BLaER1 treated with 17β-estradiol and CSF1 and Interleukin-3, amounts not matched to agents 10 nM and 100 nM (cell line): Measurements from ENCODE around the gene INO80C.

Experiments
- H3K27ac ChIP-seq, 11 experiments: shearing (Covaris generic); formaldehyde crosslinking; 2 replicates each; pipeline ENCODE4 v1.8.1; 2022
- H3K27me3 ChIP-seq, 11 experiments: shearing (Covaris generic); formaldehyde crosslinking; 2 replicates each; pipeline ENCODE4 v1.8.1; 2022
- H3K36me3 ChIP-seq, 11 experiments: shearing (Covaris generic); formaldehyde crosslinking; 2 replicates each; pipeline ENCODE4 v1.8.1; 2022
- H3K4me1 ChIP-seq, 10 experiments: shearing (Covaris generic); formaldehyde crosslinking; 2 replicates each; pipeline ENCODE4 v1.8.1; 2022
- H3K4me2 ChIP-seq, 11 experiments: shearing (Covaris generic); formaldehyde crosslinking; 2 replicates each; pipeline ENCODE4 v1.8.1; 2022
- H3K4me3 ChIP-seq, 10 experiments: shearing (Covaris generic); formaldehyde crosslinking; 2 replicates each; pipeline ENCODE4 v1.8.1; 2022
- H3K9ac ChIP-seq, 11 experiments: shearing (Covaris generic); formaldehyde crosslinking; 2 replicates each; pipeline ENCODE4 v1.8.1; 2022
- H3K9me3 ChIP-seq, 11 experiments: shearing (Covaris generic); formaldehyde crosslinking; replicated peaks in 1 of 11; 2 replicates each; pipeline ENCODE4 v1.8.1; 2022
- H4K20me1 ChIP-seq, 11 experiments: shearing (Covaris generic); formaldehyde crosslinking; 2 replicates each; pipeline ENCODE4 v1.8.1; 2022
- Cebpa-rat ChIP-seq, 11 experiments: shearing (Covaris generic); IDR thresholded peaks; 2 replicates each; pipeline ENCODE4 v1.8.1; 2022

The INO80C gene

GRCh38 chr18:35524226-35524625 lies 26.5 kb upstream of the INO80C start:
- no peak for TF ChIP-seq Cebpa-rat (IDR thresholded peaks at IDR 0.05)
- H3K9ac ChIP-seq = no peak overlapping the region
- H3K4me3 ChIP-seq = no peak overlapping the region
- no peaks in the 10 kb centered on the region for H3K36me3 ChIP-seq
- no peaks in the 10 kb centered on the region for H3K27me3 ChIP-seq
- peaks cover 17 to 36% (median 22%) of the 10 kb centered on the region in 10 experiments for H3K4me1 ChIP-seq
- no peaks in the 10 kb centered on the region for H3K9me3 ChIP-seq
- H3K4me2 ChIP-seq = 0 out of 22 replicates have a peak overlapping the region, but pooled peaks of 1 of the 11 experiments have one; percentile 15
- H4K20me1 ChIP-seq = no peaks in the 10 kb centered on the region
- no peak overlapping the region; a peak in 1 of 22 replicates for H3K27ac ChIP-seq

- Histone ChIP-seq H3K4me2 (no peak overlapping the region), H3K4me1 (peaks cover 17 to 40% (median 22%) of the 10 kb centered on the region in 10 experiments), H3K27ac (no peak overlapping the region), H3K9ac (no peak overlapping the region), H3K4me3 (no peak overlapping the region), H3K36me3 (no peaks in the 10 kb centered on the region), H3K9me3 (no peaks in the 10 kb centered on the region), H3K27me3 (no peaks in the 10 kb centered on the region), H4K20me1 (no peaks in the 10 kb centered on the region)
- no peak for TF ChIP-seq Cebpa-rat (IDR thresholded peaks at IDR 0.05)
These were observed 24.6 kb upstream of the INO80C start for GRCh38 chr18:35522130-35522959.

GRCh38 chr18:35521133-35521532 lies 23.4 kb upstream of the INO80C start:
- Histone ChIP-seq H3K27me3 (no peaks in the 10 kb centered on the region), H4K20me1 (no peaks in the 10 kb centered on the region), H3K9ac (no peak overlapping the region), H3K4me1 (peaks cover 9 to 39% (median 14%) of the 10 kb centered on the region in 10 experiments), H3K27ac (no peak overlapping the region), H3K4me2 (no peak overlapping the region), H3K36me3 (no peaks in the 10 kb centered on the region), H3K9me3 (no peaks in the 10 kb centered on the region), H3K4me3 (no peak overlapping the region)
- TF ChIP-seq Cebpa-rat (IDR thresholded peaks at IDR 0.05) = no peak

- TF ChIP-seq Cebpa-rat (IDR thresholded peaks at IDR 0.05) = peak in 5 of 11 experiments; percentile 33 to 67 (median 55); a peak in 6 of 22 replicates
- Histone ChIP-seq H3K4me3 (no peak overlapping the region), H4K20me1 (no peaks in the 10 kb centered on the region), H3K9me3 (no peaks in the 10 kb centered on the region), H3K4me2 (peak overlapping the region in 2 of 11 experiments; percentile 0 to 27; a peak in 1 of 22 replicates), H3K4me1 (peaks cover 0 to 29% (median 11%) of the 10 kb centered on the region in 10 experiments; a peak in 16 of 20 replicates), H3K9ac (no peak overlapping the region), H3K27ac (no peak overlapping the region), H3K36me3 (no peaks in the 10 kb centered on the region), H3K27me3 (no peaks in the 10 kb centered on the region)
These were observed 21.6 kb upstream of the INO80C start for GRCh38 chr18:35519148-35519899.

GRCh38 chr18:35517715-35518114 lies 20.0 kb upstream of the INO80C start:
- H3K36me3 ChIP-seq = no peaks in the 10 kb centered on the region
- H3K9ac ChIP-seq = no peak overlapping the region
- no peak overlapping the region for H3K4me2 ChIP-seq
- H3K4me3 ChIP-seq = no peak overlapping the region
- H3K4me1 ChIP-seq = peaks cover 0 to 19% (median 10%) of the 10 kb centered on the region in 10 experiments; a peak in 13 of 20 replicates
- no peaks in the 10 kb centered on the region for H4K20me1 ChIP-seq
- no peak overlapping the region for H3K27ac ChIP-seq
- H3K27me3 ChIP-seq = no peaks in the 10 kb centered on the region
- TF ChIP-seq Cebpa-rat (IDR thresholded peaks at IDR 0.05) = no peak
- H3K9me3 ChIP-seq = no peaks in the 10 kb centered on the region

GRCh38 chr18:35516789-35517188 lies 19.0 kb upstream of the INO80C start:
- peaks cover 2 to 23% (median 12%) of the 10 kb centered on the region in 10 experiments for H3K4me1 ChIP-seq
- H3K4me3 ChIP-seq = no peak overlapping the region
- H3K27ac ChIP-seq = no peak overlapping the region

GRCh38 chr18:35516351-35516750 lies 18.6 kb upstream of the INO80C start:
- H4K20me1 ChIP-seq = no peaks in the 10 kb centered on the region
- no peak for TF ChIP-seq Cebpa-rat (IDR thresholded peaks at IDR 0.05)
- H3K9me3 ChIP-seq = no peaks in the 10 kb centered on the region
- H3K4me3 ChIP-seq = no peak overlapping the region
- H3K4me2 ChIP-seq = peak overlapping the region in 3 of 11 experiments; percentile 0 to 34 (median 18); a peak in 2 of 22 replicates
- no peak overlapping the region for H3K27ac ChIP-seq
- H3K36me3 ChIP-seq = no peaks in the 10 kb centered on the region
- peaks cover 6 to 28% (median 16%) of the 10 kb centered on the region in 10 experiments for H3K4me1 ChIP-seq
- no peaks in the 10 kb centered on the region for H3K27me3 ChIP-seq
- H3K9ac ChIP-seq = no peak overlapping the region

More at GRCh38 chr18:35516789-35517188, 19.0 kb upstream of the INO80C start:
- TF ChIP-seq Cebpa-rat (IDR thresholded peaks at IDR 0.05) = no peak
- H3K36me3 ChIP-seq = no peaks in the 10 kb centered on the region
- H4K20me1 ChIP-seq = no peaks in the 10 kb centered on the region
- no peaks in the 10 kb centered on the region for H3K27me3 ChIP-seq
- no peak overlapping the region for H3K9ac ChIP-seq
- H3K4me2 ChIP-seq = peak overlapping the region in 3 of 11 experiments; percentile 24 to 43 (median 38); a peak in 4 of 22 replicates
- no peaks in the 10 kb centered on the region for H3K9me3 ChIP-seq

GRCh38 chr18:35515460-35516130 lies 17.8 kb upstream of the INO80C start:
- H3K36me3 ChIP-seq = no peaks in the 10 kb centered on the region
- peak overlapping the region in 7 of 11 experiments; percentile 0 to 34 (median 22); a peak in 11 of 22 replicates for H3K4me2 ChIP-seq
- no peaks in the 10 kb centered on the region for H3K9me3 ChIP-seq
- no peak for TF ChIP-seq Cebpa-rat (IDR thresholded peaks at IDR 0.05)
- peaks cover 8 to 33% (median 21%) of the 10 kb centered on the region in 10 experiments for H3K4me1 ChIP-seq
- H4K20me1 ChIP-seq = no peaks in the 10 kb centered on the region
- no peak overlapping the region for H3K4me3 ChIP-seq
- H3K9ac ChIP-seq = no peak overlapping the region
- no peak overlapping the region for H3K27ac ChIP-seq
- H3K27me3 ChIP-seq = no peaks in the 10 kb centered on the region
